ENCODE data around the gene TEK. TPM values are rescaled to one million over a fixed set of nuclear protein-coding genes. Genes with fewer than 3 reads are reported as not detected.
"Not testable (repeated sequence)": the region's sequence is repeated elsewhere in the genome, so short reads cannot be mapped to it uniquely, and the experiment has no call there.

TEK gene
- total RNA-seq, 1 donor from 2014 or later, result not detected

DNA sequence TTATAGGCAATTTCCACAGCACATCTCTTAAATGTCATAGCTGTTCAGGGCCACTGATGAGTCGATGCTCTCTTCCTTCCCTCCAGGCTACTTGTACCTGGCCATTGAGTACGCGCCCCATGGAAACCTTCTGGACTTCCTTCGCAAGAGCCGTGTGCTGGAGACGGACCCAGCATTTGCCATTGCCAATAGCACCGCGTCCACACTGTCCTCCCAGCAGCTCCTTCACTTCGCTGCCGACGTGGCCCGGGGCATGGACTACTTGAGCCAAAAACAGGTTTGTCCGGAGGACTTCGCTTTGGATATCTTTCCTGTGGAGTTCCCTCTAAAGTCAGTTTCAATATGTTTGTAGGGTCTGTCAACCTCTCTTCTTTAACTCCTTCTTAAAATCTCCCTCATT, 103.6 kb downstream of the TEK start:
- no peak overlapping the region for H3K27ac Mint-ChIP-seq
- no peak overlapping the region for H3K4me3 Mint-ChIP-seq
- peaks cover 5% of the 10 kb centered on the region for H3K27me3 Mint-ChIP-seq (ENCODE audit: insufficient read depth)
- intact Hi-C loops (cut with micrococcal nuclease), result no loop called here
- no peaks in the 10 kb centered on the region for H3K9me3 Mint-ChIP-seq
- no peaks in the 10 kb centered on the region for H3K4me1 Mint-ChIP-seq (ENCODE audit: low read depth)
- H3K36me3 Mint-ChIP-seq (ENCODE audit: low read depth), result no peaks in the 10 kb centered on the region
- DNase-seq (ENCODE audit: low spot score), result no peak

DNA sequence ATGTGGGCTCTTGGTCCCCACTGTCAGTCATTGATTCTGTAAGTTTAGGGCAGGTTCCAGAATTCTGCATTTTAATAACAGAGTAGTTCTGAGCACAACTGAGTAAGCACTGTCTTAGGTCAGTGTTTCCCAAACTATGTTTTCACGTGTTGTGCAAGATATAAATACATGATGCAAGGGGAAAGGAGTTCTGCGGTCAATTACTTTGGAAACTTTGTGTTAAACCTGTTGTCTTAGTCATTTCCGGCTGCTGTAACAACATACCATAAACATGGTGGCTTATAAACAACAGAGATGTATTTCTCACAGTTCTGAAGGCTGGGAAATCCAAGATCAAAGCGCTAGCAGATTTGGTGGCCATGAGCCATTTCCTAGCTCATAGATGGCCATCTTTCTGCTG, 118.2 kb downstream of the TEK start:
- Mint-ChIP-seq H3K4me1 (ENCODE audit: low read depth) (no peaks in the 10 kb centered on the region), H3K36me3 (ENCODE audit: low read depth) (no peaks in the 10 kb centered on the region), H3K27ac (no peak overlapping the region), H3K9me3 (no peaks in the 10 kb centered on the region), H3K4me3 (no peak overlapping the region), H3K27me3 (ENCODE audit: insufficient read depth) (peaks cover 2% of the 10 kb centered on the region)
- intact Hi-C loops (cut with micrococcal nuclease), result no loop called here
- DNase-seq (ENCODE audit: low spot score), result no peak

DNA sequence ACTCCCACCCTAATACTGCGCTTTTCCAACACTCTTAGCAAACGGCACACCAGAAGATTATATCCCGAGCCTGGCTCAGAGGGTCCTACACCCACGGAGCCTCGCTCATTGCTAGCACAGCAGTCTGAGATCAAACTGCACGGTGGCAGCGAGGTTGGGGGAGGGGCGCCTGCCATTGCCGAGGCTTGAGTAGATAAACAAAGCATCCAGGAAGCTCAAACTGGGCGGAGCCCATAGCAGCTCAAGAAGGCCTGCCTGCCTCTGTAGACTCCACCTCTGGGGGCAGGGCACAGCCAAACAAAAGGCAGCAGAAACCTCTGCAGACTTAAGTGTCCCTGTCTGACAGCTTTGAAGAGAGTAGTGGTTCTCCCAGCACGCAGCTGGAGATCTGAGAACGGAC, 130.6 kb downstream of the TEK start:
- intact Hi-C loops (cut with micrococcal nuclease); DNase-seq (ENCODE audit: low spot score); H3K4me3 Mint-ChIP-seq; H3K4me1 Mint-ChIP-seq (ENCODE audit: low read depth); H3K9me3 Mint-ChIP-seq; H3K27ac Mint-ChIP-seq; H3K27me3 Mint-ChIP-seq (ENCODE audit: insufficient read depth); H3K36me3 Mint-ChIP-seq (ENCODE audit: low read depth): not testable (repeated sequence)

DNA sequence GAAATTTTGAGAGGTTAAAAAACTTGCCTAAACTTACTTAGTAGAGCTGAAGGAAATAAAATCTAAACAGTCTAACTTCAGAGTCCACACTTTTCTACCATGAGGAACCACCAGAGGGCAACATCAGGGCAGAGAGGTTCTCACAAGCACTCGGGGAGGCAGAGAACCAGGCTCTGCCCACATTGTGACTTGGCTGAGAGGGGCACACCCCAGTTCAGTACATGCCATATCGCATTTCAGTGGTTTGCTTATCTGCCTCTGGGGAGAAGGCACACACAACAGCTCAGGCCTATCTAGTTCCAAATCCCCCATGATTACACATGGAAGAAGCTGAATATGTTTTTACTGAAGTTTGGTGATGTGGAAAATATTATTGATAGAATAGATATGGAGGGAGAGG, 138.7 kb downstream of the TEK start:
- intact Hi-C loops (cut with micrococcal nuclease), result no loop called here
- Mint-ChIP-seq H3K27me3 (ENCODE audit: insufficient read depth) (peaks cover 2% of the 10 kb centered on the region), H3K4me1 (ENCODE audit: low read depth) (no peaks in the 10 kb centered on the region), H3K36me3 (ENCODE audit: low read depth) (no peaks in the 10 kb centered on the region), H3K9me3 (no peaks in the 10 kb centered on the region), H3K27ac (no peak overlapping the region), H3K4me3 (no peak overlapping the region)
- no peak for DNase-seq (ENCODE audit: low spot score)

DNA sequence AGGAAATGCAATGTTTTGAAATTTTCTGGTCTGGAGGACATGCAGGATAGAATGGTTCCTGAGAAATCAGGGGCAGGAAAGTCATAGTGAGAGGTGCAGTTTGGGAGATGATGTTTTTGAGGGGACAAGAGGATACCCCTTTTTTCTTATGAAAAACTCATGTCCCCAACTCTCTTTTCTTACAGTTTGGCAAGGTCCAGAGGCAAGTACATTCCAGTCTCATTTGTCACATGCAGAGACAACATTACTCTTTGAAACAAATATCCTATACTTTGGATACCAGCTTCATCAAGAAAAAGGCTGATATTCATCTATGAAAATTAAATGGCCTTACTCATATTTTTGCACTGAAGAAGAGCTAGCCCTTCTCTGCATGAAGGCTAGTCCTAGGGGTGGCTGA, 139.7 kb downstream of the TEK start:
- no peaks in the 10 kb centered on the region for H3K36me3 Mint-ChIP-seq (ENCODE audit: low read depth)
- H3K9me3 Mint-ChIP-seq, result no peaks in the 10 kb centered on the region
- intact Hi-C loops (cut with micrococcal nuclease), result no loop called here
- DNase-seq (ENCODE audit: low spot score), result no peak
- no peak overlapping the region for H3K27ac Mint-ChIP-seq
- H3K27me3 Mint-ChIP-seq (ENCODE audit: insufficient read depth), result peaks cover 2% of the 10 kb centered on the region
- no peaks in the 10 kb centered on the region for H3K4me1 Mint-ChIP-seq (ENCODE audit: low read depth)
- H3K4me3 Mint-ChIP-seq, result no peak overlapping the region

DNA sequence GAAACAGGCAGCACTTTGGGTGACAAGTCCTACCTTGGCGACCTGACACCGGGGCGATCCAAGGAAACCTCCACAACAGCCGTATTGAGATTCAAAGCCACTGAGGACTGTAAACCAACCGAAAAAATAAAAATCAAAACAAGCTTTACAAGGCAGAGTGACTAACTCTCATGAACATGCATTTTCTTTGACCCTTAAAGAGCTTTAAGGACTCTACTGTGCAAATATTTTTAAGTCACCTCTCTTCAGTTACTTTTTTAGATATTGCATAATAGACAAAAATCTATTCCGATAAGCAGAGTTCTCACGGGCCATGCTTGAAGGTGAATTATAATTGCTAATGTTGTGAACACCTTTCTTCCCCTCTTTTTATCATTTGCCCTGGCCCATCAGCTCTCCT, 149.6 kb downstream of the TEK start:
- Mint-ChIP-seq H3K9me3 (no peaks in the 10 kb centered on the region), H3K36me3 (ENCODE audit: low read depth) (no peaks in the 10 kb centered on the region), H3K4me1 (ENCODE audit: low read depth) (no peaks in the 10 kb centered on the region), H3K27me3 (ENCODE audit: insufficient read depth) (peaks cover 2% of the 10 kb centered on the region), H3K4me3 (no peak overlapping the region), H3K27ac (no peak overlapping the region)
- intact Hi-C loops (cut with micrococcal nuclease), result no loop called here
- no peak for DNase-seq (ENCODE audit: low spot score)

DNA sequence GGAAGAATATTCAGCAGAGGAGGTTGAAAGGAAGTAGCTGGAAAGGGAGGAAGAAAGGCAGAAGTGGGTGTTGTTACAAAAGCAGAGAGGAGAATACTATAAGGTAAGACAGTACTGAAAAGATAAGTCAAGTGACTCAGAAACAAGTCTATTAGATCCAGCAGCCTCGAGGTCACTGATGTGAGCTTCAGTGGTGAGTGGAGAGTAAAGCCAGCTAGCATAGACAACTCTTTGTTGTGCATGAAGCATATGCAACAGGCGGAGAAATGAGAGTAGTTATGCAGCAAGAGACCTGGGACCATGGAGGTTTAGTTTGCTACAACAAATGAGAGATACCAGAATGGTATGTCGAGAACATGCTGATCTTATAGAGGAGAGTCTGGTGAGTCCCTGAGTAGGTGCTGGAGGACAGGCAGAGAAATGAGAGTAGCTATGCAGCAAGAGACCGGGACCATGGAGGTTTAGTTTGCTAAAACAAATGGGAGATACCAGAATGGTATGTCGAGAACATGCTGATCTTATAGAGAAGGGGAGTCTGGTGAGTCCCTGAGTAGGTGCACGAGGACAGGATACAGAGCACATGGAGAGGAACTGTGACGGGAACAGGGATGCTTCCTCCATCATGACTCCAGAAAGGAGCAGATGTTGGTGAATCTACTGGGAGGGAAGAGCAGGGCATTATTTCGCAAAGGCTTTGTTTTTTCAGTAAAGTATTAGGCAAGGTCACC, 151.9 kb downstream of the TEK start:
- intact Hi-C loops (cut with micrococcal nuclease), result no loop called here
- Mint-ChIP-seq H3K4me1 (ENCODE audit: low read depth) (no peaks in the 10 kb centered on the region), H3K36me3 (ENCODE audit: low read depth) (no peaks in the 10 kb centered on the region), H3K27ac (no peak overlapping the region), H3K27me3 (ENCODE audit: insufficient read depth) (peaks cover 2% of the 10 kb centered on the region), H3K4me3 (no peak overlapping the region), H3K9me3 (no peaks in the 10 kb centered on the region)
- DNase-seq (ENCODE audit: low spot score), result no peak

DNA sequence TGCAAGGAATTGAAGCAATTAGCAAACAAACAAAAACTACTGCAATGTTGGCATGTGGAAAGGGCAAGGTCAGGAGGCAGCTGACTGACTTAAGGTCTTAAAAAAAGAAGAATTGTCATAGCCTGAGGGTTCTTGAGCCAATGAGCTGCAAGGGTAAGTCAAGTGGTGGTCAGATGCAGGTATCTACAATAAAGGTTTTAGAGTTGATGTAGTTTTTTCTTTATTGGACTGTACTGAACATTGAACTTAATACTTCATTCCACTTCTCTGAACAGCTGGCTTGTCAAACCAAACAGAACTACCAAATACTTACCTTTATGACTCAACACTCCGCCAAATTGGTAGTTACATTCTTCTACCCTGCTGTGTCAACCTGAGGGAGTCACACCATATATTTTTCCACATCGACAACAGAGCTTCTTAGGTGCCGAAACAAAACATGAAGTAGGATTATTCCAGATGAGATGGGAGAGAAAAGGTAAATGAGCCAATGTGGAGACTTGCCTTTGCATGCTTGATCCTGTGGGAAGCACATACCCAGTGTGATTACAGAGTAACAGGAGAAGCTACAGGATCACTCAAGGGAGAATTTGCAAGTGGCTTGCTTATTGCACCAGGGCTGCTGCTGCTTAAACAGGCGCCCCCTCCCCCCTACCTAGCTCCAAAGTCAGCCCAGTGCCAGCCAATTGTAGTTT, 152.6 kb downstream of the TEK start:
- no peaks in the 10 kb centered on the region for H3K4me1 Mint-ChIP-seq (ENCODE audit: low read depth)
- H3K9me3 Mint-ChIP-seq, result no peaks in the 10 kb centered on the region
- intact Hi-C loops (cut with micrococcal nuclease), result no loop called here
- no peaks in the 10 kb centered on the region for H3K36me3 Mint-ChIP-seq (ENCODE audit: low read depth)
- H3K4me3 Mint-ChIP-seq, result no peak overlapping the region
- H3K27ac Mint-ChIP-seq, result no peak overlapping the region
- peaks cover 2% of the 10 kb centered on the region for H3K27me3 Mint-ChIP-seq (ENCODE audit: insufficient read depth)
- DNase-seq (ENCODE audit: low spot score), result no peak

DNA sequence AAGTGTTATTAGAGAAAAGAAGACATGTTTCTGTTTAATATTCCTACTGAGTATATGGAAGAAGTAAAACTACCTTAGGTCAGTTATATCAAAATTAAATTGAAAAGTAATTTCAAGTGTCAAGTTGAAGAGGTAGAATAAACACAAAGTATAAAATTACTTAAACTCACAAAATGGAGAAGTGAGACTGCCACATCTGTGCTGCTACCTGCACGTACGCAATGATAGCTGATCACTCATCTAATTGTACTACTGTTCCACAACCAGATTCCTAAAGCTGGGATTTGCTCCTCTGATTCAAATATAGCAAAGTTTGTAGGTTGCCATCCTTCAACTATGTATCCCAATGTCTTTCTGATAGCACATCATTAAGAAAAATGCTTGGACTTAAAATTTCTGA, 163.1 kb downstream of the TEK start:
- intact Hi-C loops (cut with micrococcal nuclease), result no loop called here
- Mint-ChIP-seq H3K9me3 (no peaks in the 10 kb centered on the region), H3K27me3 (ENCODE audit: insufficient read depth) (peaks cover 7% of the 10 kb centered on the region), H3K4me1 (ENCODE audit: low read depth) (no peaks in the 10 kb centered on the region), H3K36me3 (ENCODE audit: low read depth) (no peaks in the 10 kb centered on the region), H3K27ac (no peak overlapping the region), H3K4me3 (no peak overlapping the region)
- no peak for DNase-seq (ENCODE audit: low spot score)

DNA sequence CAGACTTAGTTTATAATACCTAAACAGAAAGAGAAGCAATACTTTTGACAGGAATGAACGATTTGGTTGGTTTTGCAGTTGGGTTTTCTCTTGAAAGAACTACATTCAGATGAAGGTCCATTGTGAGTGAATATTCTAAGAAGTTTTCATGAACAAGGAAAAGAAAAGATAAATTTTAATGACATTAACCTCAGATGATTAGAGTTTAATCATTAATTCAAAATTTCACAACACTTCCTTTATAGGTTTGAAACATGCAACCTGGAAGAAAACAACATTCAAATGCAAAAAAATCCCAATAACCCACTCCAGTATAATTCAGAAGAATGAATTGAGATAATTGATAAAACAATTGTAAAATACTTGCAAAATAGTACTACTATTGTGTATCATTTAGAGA, 164.2 kb downstream of the TEK start:
- H3K27ac Mint-ChIP-seq, result no peak overlapping the region
- no peaks in the 10 kb centered on the region for H3K36me3 Mint-ChIP-seq (ENCODE audit: low read depth)
- peaks cover 7% of the 10 kb centered on the region for H3K27me3 Mint-ChIP-seq (ENCODE audit: insufficient read depth)
- intact Hi-C loops (cut with micrococcal nuclease), result no loop called here
- no peak for DNase-seq (ENCODE audit: low spot score)
- H3K4me1 Mint-ChIP-seq (ENCODE audit: low read depth), result no peaks in the 10 kb centered on the region
- H3K9me3 Mint-ChIP-seq, result no peaks in the 10 kb centered on the region
- H3K4me3 Mint-ChIP-seq, result no peak overlapping the region

DNA sequence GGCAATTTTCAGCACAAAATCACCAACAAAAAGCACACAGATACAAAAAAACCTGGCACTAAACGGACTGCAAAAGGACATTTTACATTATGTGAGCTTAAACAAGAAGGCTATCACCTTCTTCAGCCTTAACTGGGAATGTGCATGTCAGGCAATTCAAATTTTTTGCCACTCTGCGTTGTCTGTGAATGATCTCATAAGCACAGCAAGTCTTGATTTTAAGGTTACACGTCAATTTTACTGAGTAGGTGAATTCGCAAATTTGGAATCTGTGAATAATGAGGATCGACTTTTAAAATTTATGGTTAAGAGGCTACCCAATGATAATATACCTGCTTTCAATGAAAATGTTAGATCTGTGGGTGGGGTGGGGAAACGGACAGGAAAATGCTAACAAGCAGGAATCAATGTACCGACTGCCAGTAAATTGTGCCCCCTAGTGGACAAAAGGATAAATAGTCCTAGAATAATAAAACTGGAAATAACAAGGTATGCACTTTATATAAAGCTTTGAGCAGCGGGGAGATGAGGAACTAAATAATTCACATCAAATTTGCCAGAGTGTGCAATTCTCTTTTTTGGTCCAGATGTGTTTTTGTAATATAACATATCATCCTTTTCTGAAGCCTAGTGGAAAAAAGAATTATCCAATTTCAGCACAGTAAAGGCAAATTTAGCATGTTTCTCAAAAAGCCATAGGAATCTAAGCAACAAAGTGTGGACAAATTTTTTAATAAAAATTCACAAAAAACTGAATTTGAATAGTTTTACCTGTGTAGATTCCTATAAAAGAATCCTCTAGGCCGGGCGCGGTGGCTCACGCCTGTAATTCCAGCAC, 167.4 kb downstream of the TEK start:
- Mint-ChIP-seq H3K27me3 (ENCODE audit: insufficient read depth) (peaks cover 11% of the 10 kb centered on the region), H3K27ac (no peak overlapping the region), H3K4me1 (ENCODE audit: low read depth) (peaks cover 8% of the 10 kb centered on the region), H3K4me3 (no peak overlapping the region), H3K9me3 (no peaks in the 10 kb centered on the region), H3K36me3 (ENCODE audit: low read depth) (no peaks in the 10 kb centered on the region)
- intact Hi-C loops (cut with micrococcal nuclease), result loop anchor here (1.0 to 5.0 kb wide), 2 partner anchors 242 to 384 kb away; partner anchors contain the start of gene CAAP1
- DNase-seq (ENCODE audit: low spot score), result no peak

DNA sequence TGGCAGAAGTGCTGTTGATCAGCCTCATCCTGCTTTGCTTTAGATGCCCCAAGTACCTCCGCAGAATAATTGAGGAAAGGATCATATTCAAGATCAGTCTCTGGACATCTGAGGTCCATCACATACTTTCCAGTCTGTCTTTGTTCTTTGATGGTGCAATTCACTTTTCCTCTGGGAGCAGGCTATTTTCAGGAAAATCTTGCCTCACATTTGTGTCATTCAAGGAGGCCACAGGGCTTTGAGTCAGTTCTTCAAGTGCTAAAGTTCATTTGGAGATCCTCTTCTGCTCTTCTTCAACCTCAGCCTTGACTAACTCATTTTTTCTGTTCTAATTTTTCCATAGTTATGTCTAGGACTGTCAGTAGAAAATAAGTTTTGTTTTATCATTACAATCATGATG, 169.3 kb downstream of the TEK start:
- no peak for DNase-seq (ENCODE audit: low spot score)
- Mint-ChIP-seq H3K4me1 (ENCODE audit: low read depth) (peaks cover 10% of the 10 kb centered on the region), H3K27me3 (ENCODE audit: insufficient read depth) (peaks cover 6% of the 10 kb centered on the region), H3K9me3 (no peaks in the 10 kb centered on the region), H3K36me3 (ENCODE audit: low read depth) (no peaks in the 10 kb centered on the region), H3K4me3 (no peak overlapping the region), H3K27ac (no peak overlapping the region)
- intact Hi-C loops (cut with micrococcal nuclease), result loop anchor here (5.0 kb wide), 1 partner anchor 386 kb away; the partner anchor contains the start of gene CAAP1

DNA sequence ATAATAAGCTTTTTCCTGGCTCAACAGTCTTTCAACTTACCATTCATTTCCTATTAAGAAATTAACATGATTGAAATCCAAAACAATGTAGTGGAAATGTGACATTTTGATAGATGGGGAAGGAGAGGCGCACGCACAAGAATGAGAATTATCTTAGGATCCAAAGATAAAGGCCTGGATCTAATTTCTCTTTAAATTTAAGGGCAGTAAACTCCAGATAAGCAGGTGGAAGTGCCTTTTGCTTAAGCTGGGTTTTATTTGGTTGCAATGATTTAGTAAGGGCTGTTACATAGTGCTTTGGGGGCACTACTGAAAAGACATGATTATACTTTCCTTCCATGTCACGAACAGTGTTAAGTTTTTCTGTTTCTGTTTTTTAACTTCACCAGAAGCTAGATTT, 170.6 kb downstream of the TEK start:
- no peak for DNase-seq (ENCODE audit: low spot score)
- Mint-ChIP-seq H3K4me1 (ENCODE audit: low read depth) (peaks cover 10% of the 10 kb centered on the region), H3K27ac (no peak overlapping the region), H3K4me3 (no peak overlapping the region), H3K9me3 (no peaks in the 10 kb centered on the region), H3K36me3 (ENCODE audit: low read depth) (no peaks in the 10 kb centered on the region), H3K27me3 (ENCODE audit: insufficient read depth) (peaks cover 6% of the 10 kb centered on the region)
- intact Hi-C loops (cut with micrococcal nuclease), result loop anchor here (5.0 kb wide), 1 partner anchor 387 kb away; the partner anchor contains the start of gene CAAP1
